Amniotic epithelial cell (primary cell): ENCODE results near the gene ZSWIM5.
A peak's percentile ranks its signal among the peaks of the same experiment; 100 is the strongest.

Source experiments
- DNase-seq: peaks from one replicate; pipeline ENCODE4 v3.0.0-alpha.2; 2010; ENCODE audit warnings: low read depth

The ZSWIM5 gene

DNA sequence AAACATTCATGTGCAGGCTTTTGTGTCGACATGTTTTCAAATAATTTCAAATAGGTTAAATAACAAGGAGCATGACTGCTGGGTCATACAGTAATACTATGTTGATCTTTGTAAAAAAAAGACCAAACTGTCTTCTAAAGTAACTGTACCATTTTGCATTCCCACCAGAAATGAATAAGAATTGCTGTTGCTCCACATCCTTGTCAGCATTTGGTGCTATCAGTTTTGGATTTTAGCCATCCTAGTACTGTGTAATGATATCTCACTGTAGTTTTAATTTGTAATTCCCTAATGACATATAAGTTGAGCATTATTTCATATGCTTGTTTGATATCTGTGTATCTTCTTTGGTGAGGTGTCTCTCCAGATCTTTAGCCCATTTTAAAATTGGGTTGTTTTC, 182.7 kb downstream of the ZSWIM5 start:
- no peak for DNase-seq

GRCh38 chr1:45018599-45019230, 187.7 kb downstream of the ZSWIM5 start:
- DNase-seq = peak; percentile 51

DNA sequence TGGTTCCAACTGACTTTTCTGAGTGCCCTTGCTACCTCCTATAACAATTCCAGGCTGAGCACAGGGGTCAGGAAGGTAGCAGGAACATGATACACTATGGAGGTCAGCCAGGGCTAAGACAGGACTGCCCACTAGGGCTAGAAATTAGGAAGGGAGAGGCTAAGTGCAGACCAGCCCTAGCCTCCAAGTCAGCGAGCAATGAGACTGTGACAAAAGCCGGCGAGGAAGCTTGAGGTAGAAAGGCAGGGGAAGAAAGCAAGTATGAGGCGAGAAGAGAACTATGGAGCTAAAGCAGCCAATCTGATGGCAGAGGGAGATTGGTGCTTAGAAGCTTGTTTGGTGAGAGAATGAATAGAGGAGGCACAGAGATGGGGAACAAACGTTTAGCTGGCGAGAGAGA, 189.6 kb downstream of the ZSWIM5 start:
- no peak for DNase-seq

DNA sequence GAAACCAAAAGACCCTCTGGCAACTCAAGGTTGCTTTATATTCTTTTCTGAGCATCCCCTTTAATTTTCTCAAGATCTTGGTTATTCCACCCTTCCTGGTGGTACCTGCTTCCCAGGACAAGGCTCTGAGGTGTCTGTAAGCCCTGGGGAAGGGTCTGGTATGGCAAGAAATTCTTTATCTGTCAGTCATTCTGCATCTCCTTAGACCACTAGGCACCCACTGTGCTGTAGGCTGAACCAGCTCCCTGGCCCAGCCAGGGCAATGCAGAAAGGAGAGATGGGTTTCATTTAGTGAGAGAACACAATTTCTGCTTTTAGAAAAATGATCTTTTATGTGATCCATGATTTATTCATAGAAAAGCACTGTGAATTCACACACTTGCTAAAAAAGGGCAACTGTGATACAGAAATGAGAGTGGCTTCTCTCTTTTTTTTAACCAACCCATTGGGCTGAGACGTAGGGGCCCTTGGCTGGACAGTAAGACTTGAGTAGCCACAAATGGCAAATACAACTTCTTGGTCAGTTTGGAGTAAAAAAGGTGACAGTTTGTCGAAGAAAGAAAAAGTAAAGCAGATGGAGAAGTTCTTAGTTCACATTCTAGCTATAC, 190.2 kb downstream of the ZSWIM5 start:
- DNase-seq = no peak

DNA sequence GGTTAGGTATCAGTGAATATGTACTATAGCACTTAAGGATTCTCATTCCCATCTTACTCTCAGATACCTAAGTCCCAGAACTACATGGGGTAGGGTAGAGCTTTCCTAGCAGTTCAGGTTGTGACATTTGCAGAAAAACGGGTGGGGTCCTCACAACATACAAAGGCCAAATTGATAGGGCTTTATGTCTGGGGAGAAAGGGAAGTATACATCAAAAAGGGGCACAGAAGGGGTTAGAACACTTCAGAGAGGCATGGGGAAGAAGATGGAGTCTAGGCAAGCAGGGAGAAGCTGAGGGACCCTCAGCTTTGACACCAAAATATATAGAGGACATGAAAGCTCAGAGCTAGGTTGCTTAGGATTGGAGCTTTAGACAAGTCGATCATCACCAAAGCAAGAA, 190.7 kb downstream of the ZSWIM5 start:
- DNase-seq = no peak

DNA sequence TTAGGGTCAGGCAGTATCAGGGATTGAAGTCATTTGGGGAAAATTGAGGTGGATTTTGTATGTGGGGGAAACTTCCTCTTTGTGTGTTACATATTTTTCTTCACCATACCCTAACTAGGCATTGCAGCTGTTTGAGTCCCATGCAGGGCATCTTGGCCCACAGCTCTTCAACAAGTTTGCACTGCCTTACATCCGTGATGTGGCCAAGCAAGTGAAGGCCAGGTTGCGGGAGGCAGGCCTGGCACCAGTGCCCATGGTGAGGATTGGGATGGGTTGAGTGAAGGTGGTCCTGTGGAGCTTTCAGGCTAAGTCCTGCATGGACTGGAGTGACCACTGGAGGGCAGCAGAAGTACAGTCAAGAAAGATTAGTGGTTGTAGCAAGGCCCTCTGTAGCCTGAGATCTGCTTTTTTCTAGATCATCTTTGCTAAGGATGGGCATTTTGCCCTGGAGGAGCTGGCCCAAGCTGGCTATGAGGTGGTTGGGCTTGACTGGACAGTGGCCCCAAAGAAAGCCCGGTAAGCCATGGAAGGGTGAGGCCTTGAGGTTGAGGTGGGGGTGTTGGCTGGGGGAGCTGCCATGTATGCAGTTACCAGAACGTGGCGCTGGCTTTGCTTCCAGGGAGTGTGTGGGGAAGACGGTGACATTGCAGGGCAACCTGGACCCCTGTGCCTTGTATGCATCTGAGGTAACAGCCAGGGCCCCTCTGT, 191.9 kb downstream of the ZSWIM5 start:
- peak; percentile 77 for DNase-seq

DNA sequence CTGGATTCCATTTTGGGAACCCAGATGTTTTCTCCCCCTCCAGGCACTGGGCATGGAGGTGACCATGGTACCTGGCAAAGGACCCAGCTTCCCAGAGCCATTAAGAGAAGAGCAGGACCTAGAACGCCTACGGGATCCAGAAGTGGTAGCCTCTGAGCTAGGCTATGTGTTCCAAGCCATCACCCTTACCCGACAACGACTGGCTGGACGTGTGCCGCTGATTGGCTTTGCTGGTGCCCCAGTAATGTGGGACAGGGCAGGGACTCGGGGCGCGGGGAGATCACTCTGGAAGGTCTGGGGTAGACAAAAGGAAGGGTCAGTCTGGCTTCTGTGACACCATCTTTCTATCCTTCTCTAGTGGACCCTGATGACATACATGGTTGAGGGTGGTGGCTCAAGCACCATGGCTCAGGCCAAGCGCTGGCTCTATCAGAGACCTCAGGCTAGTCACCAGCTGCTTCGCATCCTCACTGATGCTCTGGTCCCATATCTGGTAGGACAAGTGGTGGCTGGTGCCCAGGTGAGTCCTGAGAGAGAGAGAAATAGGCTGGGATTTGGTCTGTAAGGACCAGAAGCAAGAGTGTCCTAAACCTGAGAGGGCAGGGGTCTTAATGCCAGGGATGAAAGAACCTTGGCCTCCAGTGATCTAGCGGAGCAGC, 192.7 kb downstream of the ZSWIM5 start:
- DNase-seq = no peak

- DNase-seq = peak; percentile 88
These were observed 193.6 kb downstream of the ZSWIM5 start for GRCh38 chr1:45012639-45013278.

DNA sequence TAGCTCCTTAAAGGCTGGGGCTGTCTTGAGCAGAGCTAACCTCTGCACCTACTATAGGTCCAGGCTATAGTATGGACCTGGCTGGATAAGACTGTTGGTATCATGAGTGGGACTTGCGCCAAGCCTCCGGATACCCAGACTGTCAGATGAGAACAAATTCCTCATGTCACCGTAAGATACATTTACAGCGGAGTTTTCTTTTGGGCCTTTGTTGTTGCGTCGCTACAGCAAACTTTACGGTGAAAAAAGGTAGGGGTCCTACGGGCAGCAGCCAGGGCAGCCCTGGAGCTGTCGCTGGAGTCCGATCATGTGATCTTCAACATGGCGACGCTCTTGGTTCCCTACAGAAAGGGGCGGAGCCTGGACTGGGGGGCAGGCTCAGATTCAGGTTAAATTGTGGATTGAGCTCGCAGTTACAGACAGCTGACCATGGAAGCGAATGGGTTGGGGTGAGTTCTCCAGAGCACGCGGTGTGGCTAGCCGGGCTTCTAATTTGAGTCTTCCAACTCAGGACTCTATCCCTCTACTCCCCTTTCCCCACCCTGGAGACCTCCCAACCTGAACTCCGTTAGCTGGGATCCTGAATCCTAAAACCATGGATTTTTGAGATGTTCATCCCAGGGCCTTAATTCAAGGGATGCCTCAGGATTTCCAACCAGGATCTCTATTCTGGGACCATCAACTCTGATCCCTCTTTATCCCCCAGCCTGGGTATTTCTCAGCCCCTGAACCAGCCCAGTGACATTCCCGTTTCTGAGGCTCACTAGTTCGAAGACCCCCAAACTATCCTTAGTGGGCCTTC, 194.4 kb downstream of the ZSWIM5 start, which contains the start of gene UROD:
UROD (plus strand) TSS at position 418 of the 802 bp plus-strand sequence; CDS start at position 430, 12 bp downstream.
- peak; percentile 96 for DNase-seq

GRCh38 chr1:45010855-45011811, 195.3 kb downstream of the ZSWIM5 start, which contains the start of gene HECTD3:
TSS of gene HECTD3 (minus strand) at chr1:45011324. CDS start at chr1:45011257, 67 bp downstream.
- DNase-seq = peak; percentile 69

GRCh38 chr1:45009956-45010854, 196.2 kb downstream of the ZSWIM5 start:
- DNase-seq = no peak

DNA sequence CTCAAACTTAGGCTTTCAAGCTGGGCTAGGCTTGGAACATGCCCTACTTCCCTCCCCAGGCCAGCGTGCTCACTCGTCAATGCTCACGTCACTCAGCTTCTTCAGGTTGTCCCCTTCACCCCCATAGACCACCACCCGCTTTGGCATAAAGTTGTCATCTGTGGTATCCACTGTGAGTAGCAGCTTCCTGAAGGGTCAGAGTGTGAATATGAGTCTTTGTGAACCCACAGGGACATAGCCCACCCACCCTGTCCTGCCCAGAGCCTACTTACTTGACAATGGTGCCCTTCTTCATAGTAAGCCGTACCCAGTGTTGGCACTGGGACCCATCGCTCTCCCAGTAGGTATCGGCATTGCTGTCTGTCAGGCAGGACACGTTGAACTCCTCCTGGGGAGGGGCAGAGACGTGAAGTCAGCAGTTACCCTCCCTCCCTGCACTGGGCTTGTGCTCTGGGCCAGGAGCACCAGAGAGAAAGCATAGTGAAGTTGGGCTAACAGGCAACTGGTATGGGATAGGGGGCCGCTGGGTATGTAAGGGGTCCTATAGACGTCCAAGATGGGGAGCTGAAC, 197.0 kb downstream of the ZSWIM5 start:
- DNase-seq = no peak

GRCh38 chr1:45008516-45008915, 197.9 kb downstream of the ZSWIM5 start:
- no peak for DNase-seq

- DNase-seq = no peak
These were observed 198.3 kb downstream of the ZSWIM5 start for GRCh38 chr1:45008076-45008475.

DNA sequence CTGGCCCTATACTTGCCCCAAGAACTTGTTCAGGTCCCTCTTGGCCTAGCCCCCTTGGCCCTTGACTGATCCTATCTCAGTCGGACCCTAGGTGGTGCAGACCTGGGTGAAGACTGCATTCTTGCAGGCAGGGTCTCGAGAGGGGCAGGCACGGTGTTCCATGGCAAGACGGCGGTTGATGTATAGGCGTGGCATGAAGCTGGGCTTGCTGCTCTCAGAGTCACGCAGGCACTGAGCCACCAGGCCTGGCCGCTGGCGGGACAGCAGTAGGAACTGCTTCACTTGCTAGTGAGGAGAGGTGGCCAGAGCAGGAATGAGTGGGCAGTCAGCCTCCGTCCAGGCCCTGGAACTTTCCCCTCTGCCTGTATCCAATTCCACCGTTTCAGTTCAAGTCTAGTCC, 199.1 kb downstream of the ZSWIM5 start:
- no peak for DNase-seq

DNA sequence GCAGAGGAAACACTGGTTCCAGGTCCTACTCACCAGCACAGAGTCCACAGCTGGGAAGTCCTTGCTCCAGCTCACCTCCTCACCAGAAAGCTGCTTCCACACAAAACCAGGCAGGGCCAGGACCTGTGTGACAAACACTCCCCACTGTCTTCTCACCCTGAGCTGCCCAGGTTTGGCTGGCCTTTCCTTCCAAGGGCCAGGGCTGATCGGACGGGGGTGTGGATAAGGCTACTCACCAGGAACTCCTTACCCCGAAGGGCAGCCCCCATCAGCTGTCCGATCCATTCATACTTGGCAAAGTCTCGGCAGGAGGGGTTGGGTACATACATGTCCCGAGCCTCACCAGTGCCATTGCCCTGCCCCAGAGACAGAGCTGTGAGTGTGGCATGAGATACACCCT, 200.6 kb downstream of the ZSWIM5 start:
- no peak for DNase-seq

GRCh38 chr1:45004281-45004920, 202.0 kb downstream of the ZSWIM5 start:
- no peak for DNase-seq

GRCh38 chr1:45003741-45004140, 202.7 kb downstream of the ZSWIM5 start:
- no peak for DNase-seq
